Uterus (tissue), 2 donors: ENCODE results near the gene CHERP.

Experiments
- POLR2A ChIP-seq, 2 donors: fragments of 450-650 bp; IDR thresholded peaks; one replicate each; pipeline ENCODE4 v1.6.1; 2016; ENCODE audit warnings: antibody characterized with exemption in 2 of 2, mild to moderate bottlenecking in 1 of 2, moderate library complexity in 1 of 2
- TF ChIP-seq, protein P1 (sequence below), 4 experiments: fragments of 200-600 bp in 2 of 4; fragments of 450-650 bp in 2 of 4; sonication (generic) in 2 of 4; IDR thresholded peaks; one replicate each; pipeline ENCODE4 v1.5.1; 2016 to 2019; ENCODE audit warnings: antibody characterized with exemption in 4 of 4, mild to moderate bottlenecking in 2 of 4, moderate library complexity in 1 of 4

GRCh38 chr19:16542045-16542909 lies at the start of gene CHERP:
- TF ChIP-seq, protein P1, sequence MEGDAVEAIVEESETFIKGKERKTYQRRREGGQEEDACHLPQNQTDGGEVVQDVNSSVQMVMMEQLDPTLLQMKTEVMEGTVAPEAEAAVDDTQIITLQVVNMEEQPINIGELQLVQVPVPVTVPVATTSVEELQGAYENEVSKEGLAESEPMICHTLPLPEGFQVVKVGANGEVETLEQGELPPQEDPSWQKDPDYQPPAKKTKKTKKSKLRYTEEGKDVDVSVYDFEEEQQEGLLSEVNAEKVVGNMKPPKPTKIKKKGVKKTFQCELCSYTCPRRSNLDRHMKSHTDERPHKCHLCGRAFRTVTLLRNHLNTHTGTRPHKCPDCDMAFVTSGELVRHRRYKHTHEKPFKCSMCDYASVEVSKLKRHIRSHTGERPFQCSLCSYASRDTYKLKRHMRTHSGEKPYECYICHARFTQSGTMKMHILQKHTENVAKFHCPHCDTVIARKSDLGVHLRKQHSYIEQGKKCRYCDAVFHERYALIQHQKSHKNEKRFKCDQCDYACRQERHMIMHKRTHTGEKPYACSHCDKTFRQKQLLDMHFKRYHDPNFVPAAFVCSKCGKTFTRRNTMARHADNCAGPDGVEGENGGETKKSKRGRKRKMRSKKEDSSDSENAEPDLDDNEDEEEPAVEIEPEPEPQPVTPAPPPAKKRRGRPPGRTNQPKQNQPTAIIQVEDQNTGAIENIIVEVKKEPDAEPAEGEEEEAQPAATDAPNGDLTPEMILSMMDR (IDR thresholded peaks at IDR 0.05): peak in 2 of 4 experiments; percentile 19 to 34
- peak; percentile 67 to 85 for TF ChIP-seq POLR2A (IDR thresholded peaks at IDR 0.05)
